ENCODE measurements around the gene RPUSD1. TPM values are rescaled to one million over a fixed set of nuclear protein-coding genes. Genes with fewer than 3 reads are reported as not detected.

The RPUSD1 gene
- total RNA-seq, 1 experiment from 2014 or later = 48.6 TPM

DNA sequence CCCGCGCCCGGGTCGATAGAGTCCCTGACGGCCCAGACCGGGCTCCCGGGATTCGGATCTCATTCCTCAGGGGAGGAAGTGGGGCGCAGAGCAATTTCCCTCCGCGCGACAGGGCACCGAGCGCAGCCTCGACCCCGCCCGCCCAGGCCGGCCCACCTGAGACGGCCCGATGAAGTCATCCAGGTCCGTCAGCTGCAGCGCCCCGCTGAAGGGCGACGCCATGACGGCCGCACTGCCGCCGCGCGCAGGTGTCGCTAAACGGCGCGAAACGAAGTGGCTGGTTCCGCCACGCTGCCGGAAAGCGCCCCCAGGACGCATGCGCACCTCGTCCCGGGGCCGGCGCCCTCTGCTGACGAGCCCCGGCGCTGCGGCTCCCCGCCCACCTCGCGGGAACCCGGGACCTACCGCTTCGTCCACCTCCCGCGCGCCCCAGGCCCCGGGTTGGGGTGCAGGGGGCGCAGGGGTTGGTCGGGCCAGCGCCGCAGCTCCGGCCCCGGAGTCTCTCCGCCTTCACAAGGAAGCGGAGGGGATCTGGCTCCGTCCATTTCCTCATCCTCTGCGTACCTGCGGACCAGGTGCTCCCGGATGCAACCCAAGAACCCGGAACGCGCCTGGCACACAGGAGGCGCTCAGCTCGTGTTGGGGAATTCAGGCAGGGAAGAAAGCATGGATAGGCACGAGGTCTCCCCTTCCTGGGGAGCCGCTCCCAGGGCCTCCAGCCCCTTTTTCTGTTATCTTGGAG, 47.2 kb downstream of the RPUSD1 start, which contains the start of gene CIAO3:
Gene CIAO3, minus strand, starts transcription at position 234 of the 742 bp plus-strand sequence. Its CDS starts 12 bp downstream, at position 222.
- H2AFZ ChIP-seq (ENCODE audit: low read length) = no peak within 1 kb of the TSS
- no peak within 1 kb of the TSS for H4K5ac ChIP-seq (ENCODE audit: insufficient read length, low read depth, low read length)
- peaks cover 10% of the 10 kb centered on the region for H3K23me2 ChIP-seq (ENCODE audit: insufficient read length, low read depth, low read length, poor library complexity, severe bottlenecking)
- H2AK5ac ChIP-seq (ENCODE audit: insufficient read length, low read length) = no peak within 1 kb of the TSS
- no peak within 1 kb of the TSS for H4K8ac ChIP-seq (replicated peaks; ENCODE audit: insufficient read length, low read depth, low read length)
- H4K20me1 ChIP-seq (ENCODE audit: control insufficient read depth, insufficient read depth, insufficient read length) = no peaks in the 10 kb centered on the region
- H3K79me2 ChIP-seq (ENCODE audit: insufficient read depth, low read length) = no peaks in the 10 kb centered on the region
- H2BK5ac ChIP-seq (ENCODE audit: insufficient read length, low read length) = no peak within 1 kb of the TSS
- TF ChIP-seq, protein P1, sequence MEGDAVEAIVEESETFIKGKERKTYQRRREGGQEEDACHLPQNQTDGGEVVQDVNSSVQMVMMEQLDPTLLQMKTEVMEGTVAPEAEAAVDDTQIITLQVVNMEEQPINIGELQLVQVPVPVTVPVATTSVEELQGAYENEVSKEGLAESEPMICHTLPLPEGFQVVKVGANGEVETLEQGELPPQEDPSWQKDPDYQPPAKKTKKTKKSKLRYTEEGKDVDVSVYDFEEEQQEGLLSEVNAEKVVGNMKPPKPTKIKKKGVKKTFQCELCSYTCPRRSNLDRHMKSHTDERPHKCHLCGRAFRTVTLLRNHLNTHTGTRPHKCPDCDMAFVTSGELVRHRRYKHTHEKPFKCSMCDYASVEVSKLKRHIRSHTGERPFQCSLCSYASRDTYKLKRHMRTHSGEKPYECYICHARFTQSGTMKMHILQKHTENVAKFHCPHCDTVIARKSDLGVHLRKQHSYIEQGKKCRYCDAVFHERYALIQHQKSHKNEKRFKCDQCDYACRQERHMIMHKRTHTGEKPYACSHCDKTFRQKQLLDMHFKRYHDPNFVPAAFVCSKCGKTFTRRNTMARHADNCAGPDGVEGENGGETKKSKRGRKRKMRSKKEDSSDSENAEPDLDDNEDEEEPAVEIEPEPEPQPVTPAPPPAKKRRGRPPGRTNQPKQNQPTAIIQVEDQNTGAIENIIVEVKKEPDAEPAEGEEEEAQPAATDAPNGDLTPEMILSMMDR (conservative IDR thresholded peaks at IDR 0.05) = peak; percentile 97
- H3K27me3 ChIP-seq (ENCODE audit: insufficient read depth, low read length) = no peaks in the 10 kb centered on the region
- H3K79me1 ChIP-seq (ENCODE audit: insufficient read depth, low read depth, low read length, poor library complexity, severe bottlenecking) = no peaks in the 10 kb centered on the region
- peak within 1 kb of the TSS; percentile 55 for H3K4me2 ChIP-seq (ENCODE audit: insufficient read depth, insufficient read length, low read length)
- WGBS (ENCODE audit: extremely low coverage, insufficient read length, low lambda C conversion rate) = no CpG with 5 or more reads among the region's 79 CpGs
- no peak within 1 kb of the TSS for H3K56ac ChIP-seq (ENCODE audit: insufficient read length, low read depth, low read length)
- H3K23ac ChIP-seq (ENCODE audit: insufficient read length, low read depth, low read length) = no peak within 1 kb of the TSS
- no peak within 1 kb of the TSS for H2BK120ac ChIP-seq (ENCODE audit: low read depth, low read length, poor library complexity, severe bottlenecking)
- no peak within 1 kb of the TSS for H3K4ac ChIP-seq (ENCODE audit: low read depth, low read length)
- H2BK12ac ChIP-seq (ENCODE audit: insufficient read length, low read depth, low read length) = no peak within 1 kb of the TSS
- peak; percentile 91 for DNase-seq
- peak within 1 kb of the TSS; percentile 75 to 92 for H3K4me3 Mint-ChIP-seq
- no peak within 1 kb of the TSS for H4K91ac ChIP-seq (ENCODE audit: insufficient read length, low read depth, low read length)
- H3K18ac ChIP-seq (ENCODE audit: insufficient read length, low read depth, low read length) = peak within 1 kb of the TSS; percentile 52
- H2BK15ac ChIP-seq (ENCODE audit: low read depth, low read length) = no peak within 1 kb of the TSS
- H3K27me3 Mint-ChIP-seq (ENCODE audit: low read depth) = no peaks in the 10 kb centered on the region
- H3K9me3 Mint-ChIP-seq = no peaks in the 10 kb centered on the region
- no peak within 1 kb of the TSS for H3T11ph ChIP-seq (ENCODE audit: low read length)
- H2BK20ac ChIP-seq (ENCODE audit: low read depth, low read length, poor library complexity, severe bottlenecking) = no peak within 1 kb of the TSS
- H3K36me3 Mint-ChIP-seq (ENCODE audit: insufficient read depth in 1 of 3, low read depth in 3 of 3) = peaks cover 2 to 17% (median 15%) of the 10 kb centered on the region in 3 experiments; a peak in 5 of 7 replicates
- H3K27ac ChIP-seq (ENCODE audit: insufficient read length, low read depth, low read length) = no peak within 1 kb of the TSS
- H3K4me1 ChIP-seq (ENCODE audit: insufficient read depth, low read length) = peaks cover 2% of the 10 kb centered on the region; the same call in 1 of the 2 replicates
- H3K9me3 ChIP-seq (ENCODE audit: control insufficient read depth, low read depth, low read length) = no peaks in the 10 kb centered on the region
- H3K9ac ChIP-seq (ENCODE audit: extremely low read depth, insufficient read length, low read length) = peak within 1 kb of the TSS; percentile 41
- peak within 1 kb of the TSS; percentile 90 for H3K14ac ChIP-seq (ENCODE audit: insufficient read depth, low read length)
- peaks cover 9 to 14% of the 10 kb centered on the region in 2 experiments for H3K4me1 Mint-ChIP-seq
- peak within 1 kb of the TSS in 1 of 3 experiments; percentile 88; a peak in 1 of 7 replicates for H3K27ac Mint-ChIP-seq

Measured in H9 (cell line).